MCF 10A (cell line): ENCODE measurements around the gene CEP170. TPM values are rescaled to one million over a fixed set of nuclear protein-coding genes. Genes with fewer than 3 reads are reported as not detected.
A peak's percentile ranks its signal among the peaks of the same experiment; 100 is the strongest.

ENCODE experiments used
- BruUV-seq: library from RNA; stranded (reverse); fragments of 400-500 nt; replicated peaks from 2 replicates; lab custom pipeline; 2021; lab: Mats Ljungman, UMichigan
- CTCF ChIA-PET: fragments of 300-600 bp; sonication (Branson Sonifier 250); formaldehyde crosslinking; extraction: SDS; loops from one replicate; lab custom pipeline; 2021; ENCODE audit warnings: antibody characterized with exemption, inconsistent platforms; lab: Yijun Ruan, JAX
- POLR2A ChIA-PET: fragments of 300-600, 350-650 bp; sonication (Branson Sonifier 250); formaldehyde crosslinking; extraction: SDS; loops from one replicate; lab custom pipeline; 2020; ENCODE audit warnings: antibody characterized with exemption, inconsistent platforms; lab: Yijun Ruan, JAX
- DNase-seq: peaks from one replicate; pipeline ENCODE4 v3.0.0-alpha.2; 2018; ENCODE audit not compliant: unreplicated experiment
- H3K27ac Mint-ChIP-seq: one replicate; pipeline ENCODE4 v1.8.0; 2022; ENCODE audit warnings: mild to moderate bottlenecking, low read depth, mixed read lengths; ENCODE audit not compliant: unreplicated experiment
- H3K27me3 Mint-ChIP-seq: one replicate; pipeline ENCODE4 v1.8.0; 2022; ENCODE audit warnings: mixed read lengths; ENCODE audit not compliant: insufficient read depth, unreplicated experiment
- H3K36me3 Mint-ChIP-seq: one replicate; pipeline ENCODE4 v1.8.0; 2022; ENCODE audit warnings: mild to moderate bottlenecking, moderate library complexity, mixed read lengths; ENCODE audit not compliant: insufficient read depth, unreplicated experiment
- H3K4me1 Mint-ChIP-seq: one replicate; pipeline ENCODE4 v1.8.0; 2022; ENCODE audit warnings: mixed read lengths; ENCODE audit not compliant: insufficient read depth, unreplicated experiment
- H3K4me3 Mint-ChIP-seq: one replicate; pipeline ENCODE4 v1.8.0; 2022; ENCODE audit warnings: mild to moderate bottlenecking, moderate library complexity, mixed read lengths; ENCODE audit not compliant: unreplicated experiment
- H3K9me3 Mint-ChIP-seq: one replicate; pipeline ENCODE4 v1.8.0; 2022; ENCODE audit warnings: mixed read lengths; ENCODE audit not compliant: unreplicated experiment
- intact Hi-C: fragments of 100-400 bp; cut with micrococcal nuclease; formaldehyde crosslinking; loops from 2 replicates; pipeline ENCODE4 v1.14.1; 2022
- total RNA-seq: library from RNA; stranded (reverse); gene quantifications from 2 replicates; pipeline ENCODE4 v1.2.3, GENCODE V29; 2022
- TF ChIP-seq, protein P1 (sequence below): fragments of 200-600 bp; IDR thresholded peaks from one replicate; pipeline ENCODE4 v1.8.0; 2022; ENCODE audit warnings: antibody characterized with exemption, mild to moderate bottlenecking; ENCODE audit not compliant: unreplicated experiment

CEP170 gene
- total RNA-seq, 1 experiment from 2014 or later: 182 TPM

DNA sequence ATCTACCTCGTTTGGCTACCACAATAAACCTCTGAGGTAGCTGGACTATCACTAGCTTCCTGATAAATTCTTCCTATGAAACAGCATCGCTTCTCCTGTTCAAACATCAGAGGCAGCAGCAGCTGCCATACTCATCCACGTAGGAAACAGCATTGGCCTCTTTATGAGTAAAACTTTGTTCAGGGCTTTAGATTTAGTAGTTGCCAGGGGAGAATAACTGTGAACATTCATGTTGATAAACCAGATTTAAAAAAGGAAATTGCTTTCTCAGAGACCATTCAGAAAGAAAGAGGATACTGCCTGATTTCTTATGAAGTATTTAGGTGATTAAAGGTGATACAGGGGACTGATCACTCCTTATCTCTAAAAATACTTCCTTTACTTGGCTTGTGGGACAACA lies 7.2 kb downstream of the CEP170 start:
- no peak for DNase-seq
- Mint-ChIP-seq H3K4me3 (no peak overlapping the region), H3K27me3 (no peaks in the 10 kb centered on the region), H3K9me3 (no peaks in the 10 kb centered on the region), H3K4me1 (peaks cover 57% of the 10 kb centered on the region), H3K27ac (peak overlapping the region; percentile 3), H3K36me3 (peaks cover 6% of the 10 kb centered on the region)
- POLR2A ChIA-PET: interaction anchor here (0.7 to 4.0 kb wide), 6 partner anchors 9 to 65 kb away, joined by 3 to 24 read pairs (median 4); partner anchors contain the start of genes CEP170 and SDCCAG8
- CTCF ChIA-PET: interaction anchor here (1.2 kb wide), 1 partner anchor 793 kb away, joined by 3 read pairs; no protein-coding TSS in a partner anchor
- BruUV-seq: no TSS peak
- TF ChIP-seq, protein P1, sequence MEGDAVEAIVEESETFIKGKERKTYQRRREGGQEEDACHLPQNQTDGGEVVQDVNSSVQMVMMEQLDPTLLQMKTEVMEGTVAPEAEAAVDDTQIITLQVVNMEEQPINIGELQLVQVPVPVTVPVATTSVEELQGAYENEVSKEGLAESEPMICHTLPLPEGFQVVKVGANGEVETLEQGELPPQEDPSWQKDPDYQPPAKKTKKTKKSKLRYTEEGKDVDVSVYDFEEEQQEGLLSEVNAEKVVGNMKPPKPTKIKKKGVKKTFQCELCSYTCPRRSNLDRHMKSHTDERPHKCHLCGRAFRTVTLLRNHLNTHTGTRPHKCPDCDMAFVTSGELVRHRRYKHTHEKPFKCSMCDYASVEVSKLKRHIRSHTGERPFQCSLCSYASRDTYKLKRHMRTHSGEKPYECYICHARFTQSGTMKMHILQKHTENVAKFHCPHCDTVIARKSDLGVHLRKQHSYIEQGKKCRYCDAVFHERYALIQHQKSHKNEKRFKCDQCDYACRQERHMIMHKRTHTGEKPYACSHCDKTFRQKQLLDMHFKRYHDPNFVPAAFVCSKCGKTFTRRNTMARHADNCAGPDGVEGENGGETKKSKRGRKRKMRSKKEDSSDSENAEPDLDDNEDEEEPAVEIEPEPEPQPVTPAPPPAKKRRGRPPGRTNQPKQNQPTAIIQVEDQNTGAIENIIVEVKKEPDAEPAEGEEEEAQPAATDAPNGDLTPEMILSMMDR: no peak
- intact Hi-C loops: no loop called here

DNA sequence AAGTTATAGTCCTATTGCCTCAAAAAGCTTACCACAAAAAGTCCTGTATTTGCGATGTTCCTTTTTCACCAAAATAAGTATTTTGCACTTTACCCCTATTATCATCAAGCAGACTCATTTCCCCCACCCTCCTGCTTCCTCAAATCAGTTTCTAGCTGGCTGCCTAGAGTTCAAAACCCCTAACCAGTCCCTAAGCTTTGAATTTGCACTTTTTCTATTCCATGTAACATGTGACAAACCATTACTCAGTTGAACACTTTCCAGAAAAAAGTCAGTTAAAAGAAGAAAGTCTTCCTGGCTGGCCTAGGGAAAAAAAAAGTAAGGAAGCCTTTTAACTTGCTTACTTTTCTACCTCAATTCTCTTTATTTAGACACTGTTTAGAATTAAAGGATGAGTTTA lies 8.2 kb downstream of the CEP170 start:
- H3K4me1 Mint-ChIP-seq: peaks cover 55% of the 10 kb centered on the region

DNA sequence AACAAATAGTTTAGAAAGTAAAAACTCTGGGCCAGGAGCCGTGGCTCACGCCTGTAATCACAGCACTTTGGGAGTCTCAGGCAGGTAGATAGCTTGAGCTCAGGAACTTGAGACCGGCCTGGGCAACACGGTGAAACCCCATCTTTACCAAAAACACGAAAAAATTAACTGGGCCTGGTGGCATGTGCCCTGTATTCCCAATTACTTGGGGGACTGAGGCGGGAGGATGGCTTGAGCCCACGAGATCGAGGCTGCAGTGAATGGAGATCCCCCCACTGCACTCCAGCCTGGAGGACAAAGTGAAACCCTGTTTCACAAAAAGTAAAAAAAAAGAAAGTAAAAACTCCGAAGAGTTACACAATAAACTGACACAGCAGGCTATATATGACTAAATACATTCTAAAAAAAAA lies 10.6 kb downstream of the CEP170 start:
- peak overlapping the region; percentile 79 for H3K27ac Mint-ChIP-seq
- TF ChIP-seq, protein P1: no peak

More for the DNA sequence above, 8.2 kb downstream of the CEP170 start:
- no TSS peak for BruUV-seq
- ChIA-PET CTCF (interaction anchor here (0.6 to 1.2 kb wide), 4 partner anchors 9 to 792 kb away, joined by 3 to 5 read pairs (median 4); partner anchors contain the start of gene SDCCAG8), POLR2A (interaction anchor here (0.5 to 4.0 kb wide), 7 partner anchors 9 to 1218 kb away, joined by 3 to 24 read pairs (median 6); partner anchors contain the start of genes CEP170 and SDCCAG8)
- no peak overlapping the region for H3K4me3 Mint-ChIP-seq
- peak overlapping the region; percentile 20 for H3K27ac Mint-ChIP-seq
- peaks cover 6% of the 10 kb centered on the region for H3K36me3 Mint-ChIP-seq
- no peaks in the 10 kb centered on the region for H3K9me3 Mint-ChIP-seq
- DNase-seq: no peak
- TF ChIP-seq, protein P1: no peak
- intact Hi-C loops: no loop called here
- H3K27me3 Mint-ChIP-seq: no peaks in the 10 kb centered on the region

DNA sequence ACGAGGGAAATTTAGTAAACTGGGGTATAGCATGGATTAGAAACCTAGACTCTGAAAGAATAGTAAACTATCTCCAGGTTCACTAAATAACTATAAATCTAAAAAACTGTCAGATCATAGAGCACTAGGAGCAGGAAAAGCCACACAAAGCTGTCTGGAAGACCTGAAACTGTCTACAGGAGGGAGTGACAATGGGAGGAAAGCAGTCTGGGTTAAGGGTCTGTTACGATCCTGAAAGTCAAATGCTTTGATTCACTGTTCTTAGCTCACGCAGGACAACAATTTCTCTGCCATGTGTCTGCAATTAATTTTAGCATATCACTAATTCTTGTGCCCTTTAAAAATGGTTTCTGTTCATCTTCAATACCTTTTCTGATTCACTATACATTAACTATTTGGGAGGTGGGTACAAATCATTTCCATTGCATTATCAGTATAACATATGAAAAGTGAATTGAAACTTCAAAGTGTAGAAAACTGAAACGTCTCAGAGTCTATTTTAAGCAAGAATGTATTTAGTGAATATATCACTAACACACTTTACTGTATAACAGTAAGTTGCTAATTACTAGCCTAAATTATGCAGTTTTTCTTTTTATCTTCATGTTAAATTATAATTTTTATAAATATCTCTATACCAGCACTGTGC lies 18.4 kb downstream of the CEP170 start:
- ChIA-PET POLR2A (interaction anchor here (0.6 to 12.8 kb wide), 9 partner anchors 10 to 1722 kb away, joined by 3 to 208 read pairs (median 5); partner anchors contain the start of genes CEP170 and SDCCAG8), CTCF (interaction anchor here (0.8 to 3.5 kb wide), 3 partner anchors 10 to 86 kb away, joined by 3 to 11 read pairs (median 4); no protein-coding TSS in a partner anchor)
- H3K36me3 Mint-ChIP-seq: peaks cover 25% of the 10 kb centered on the region
- DNase-seq: no peak
- H3K4me1 Mint-ChIP-seq: peaks cover 24% of the 10 kb centered on the region
- no TSS peak for BruUV-seq
- H3K4me3 Mint-ChIP-seq: no peak overlapping the region
- H3K9me3 Mint-ChIP-seq: peaks cover 21% of the 10 kb centered on the region
- no peak overlapping the region for H3K27ac Mint-ChIP-seq
- intact Hi-C loops: no loop called here
- TF ChIP-seq, protein P1: no peak
- no peaks in the 10 kb centered on the region for H3K27me3 Mint-ChIP-seq

More for the DNA sequence above, 10.6 kb downstream of the CEP170 start:
- Mint-ChIP-seq H3K4me1 (peaks cover 38% of the 10 kb centered on the region), H3K9me3 (peaks cover under 1% of the 10 kb centered on the region), H3K36me3 (peaks cover 8% of the 10 kb centered on the region), H3K4me3 (peak overlapping the region; percentile 52), H3K27me3 (no peaks in the 10 kb centered on the region)
- intact Hi-C loops: no loop called here
- CTCF ChIA-PET: interaction anchor here (0.6 to 1.0 kb wide), 3 partner anchors 9 to 1645 kb away, joined by 3 read pairs; no protein-coding TSS in a partner anchor
- POLR2A ChIA-PET: interaction anchor here (0.6 to 12.8 kb wide), 3 partner anchors 9 to 74 kb away, joined by 3 to 208 read pairs (median 4); partner anchors contain the start of genes CEP170 and SDCCAG8
- no peak for DNase-seq
- BruUV-seq: no TSS peak
